ENCODE data around the gene NFASC. TPM values are rescaled to one million over a fixed set of nuclear protein-coding genes. Genes with fewer than 3 reads are reported as not detected.

Gene NFASC
- total and polyA plus RNA-seq, 9 of the 15 experiments (the other 6 are each of a cell fraction or from before 2014, with no cell fraction given): 0.03 to 0.16 (median 0.06) TPM; not detected in 6

GRCh38 chr1:204917802-204918201 lies 47.1 kb downstream of the NFASC start:
- no peaks in the 10 kb centered on the region for H3K4me1 ChIP-seq (replicated peaks in 1 of 2; ENCODE audit: control insufficient read depth in 2 of 2, insufficient read depth in 2 of 2, low read length in 2 of 2)
- intact Hi-C loops (cut with micrococcal nuclease) (no loop called here), in situ Hi-C loops (cut with MboI) (no loop called here)
- H3K9me1 ChIP-seq (ENCODE audit: control insufficient read depth, insufficient read depth, low read length): no peaks in the 10 kb centered on the region
- POLR2A ChIA-PET: no interaction called here
- ATAC-seq (no peak), FAIRE-seq (no peak), DNase-seq (ENCODE audit: extremely low read depth in 1 of 4, low spot score in 3 of 4) (no peak)
- 18% methylated on average over 2 of the region's 2 CpGs for WGBS (ENCODE audit: insufficient coverage, low coverage, missing lambda C conversion rate)
- H3K27me3 ChIP-seq (ENCODE audit: control insufficient read depth in 2 of 2, insufficient read depth in 2 of 2, low read length in 2 of 2): peaks cover 15 to 23% of the 10 kb centered on the region in 2 experiments; a peak in 4 of 5 replicates
- H3K36me3 ChIP-seq (ENCODE audit: control insufficient read depth, insufficient read depth, low read length): no peaks in the 10 kb centered on the region
- H3K9me3 ChIP-seq (replicated peaks; ENCODE audit: control insufficient read depth, insufficient read depth, low read depth, low read length): no peaks in the 10 kb centered on the region
- no peak overlapping the region for H3K4me3 ChIP-seq
- H3K4me2 ChIP-seq (ENCODE audit: insufficient read depth, low read length): no peak overlapping the region
- CTCF ChIA-PET (ENCODE audit: low intra/inter-chr PET ratio): no interaction called here
- H2AFZ ChIP-seq (ENCODE audit: low read depth, low read length): no peak overlapping the region
- no peak overlapping the region for H3K27ac ChIP-seq (ENCODE audit: extremely low read depth, low read depth, low read length)
- H4K20me1 ChIP-seq (replicated peaks; ENCODE audit: control insufficient read depth, insufficient read depth, low read length): no peaks in the 10 kb centered on the region
- TF ChIP-seq ZNF699 (CRISPR knock-in tag; IDR thresholded peaks at IDR 0.05; ENCODE audit: insufficient replicate concordance): no peak
- H3K9ac ChIP-seq (ENCODE audit: insufficient read depth in 1 of 2, low read depth in 2 of 2, low read length in 2 of 2): no peak overlapping the region
- BruUV-seq (replicated peaks): no TSS peak
- no peaks in the 10 kb centered on the region for H3K79me2 ChIP-seq (ENCODE audit: control insufficient read depth, insufficient read depth, low read length)

GRCh38 chr1:204920511-204920910 lies 49.8 kb downstream of the NFASC start:
- in situ Hi-C loops (cut with MboI): no loop called here

More at GRCh38 chr1:204920511-204920910, 49.8 kb downstream of the NFASC start:
- FAIRE-seq (peak; percentile 37), ATAC-seq (no peak), DNase-seq (ENCODE audit: extremely low read depth in 1 of 4, low spot score in 3 of 4) (no peak)
- H3K4me3 ChIP-seq: no peak overlapping the region
- H3K9ac ChIP-seq (ENCODE audit: insufficient read depth in 1 of 2, low read depth in 2 of 2, low read length in 2 of 2): no peak overlapping the region
- H3K4me1 ChIP-seq (replicated peaks in 1 of 2; ENCODE audit: control insufficient read depth in 2 of 2, insufficient read depth in 2 of 2, low read length in 2 of 2): peaks cover 0 to under 1% of the 10 kb centered on the region in 2 experiments; a peak in 1 of 5 replicates
- 0% methylated on average over 3 of the region's 3 CpGs for WGBS (ENCODE audit: insufficient coverage, low coverage, missing lambda C conversion rate)
- H3K9me1 ChIP-seq (ENCODE audit: control insufficient read depth, insufficient read depth, low read length): no peaks in the 10 kb centered on the region
- peaks cover 21 to 41% of the 10 kb centered on the region in 2 experiments; a peak in 4 of 5 replicates for H3K27me3 ChIP-seq (ENCODE audit: control insufficient read depth in 2 of 2, insufficient read depth in 2 of 2, low read length in 2 of 2)
- ChIA-PET POLR2A (no interaction called here), CTCF (ENCODE audit: low intra/inter-chr PET ratio) (no interaction called here)
- H3K9me3 ChIP-seq (replicated peaks; ENCODE audit: control insufficient read depth, insufficient read depth, low read depth, low read length): no peaks in the 10 kb centered on the region
- intact Hi-C loops (cut with micrococcal nuclease): no loop called here
- H3K4me2 ChIP-seq (ENCODE audit: insufficient read depth, low read length): no peak overlapping the region
- H3K79me2 ChIP-seq (ENCODE audit: control insufficient read depth, insufficient read depth, low read length): no peaks in the 10 kb centered on the region
- TF ChIP-seq HNRNPLL (IDR thresholded peaks at IDR 0.05; ENCODE audit: low read depth, low read length, poor library complexity, severe bottlenecking): no peak
- no peak for TF ChIP-seq CAMTA2 (CRISPR knock-in tag; conservative IDR thresholded peaks at IDR 0.05)
- TF ChIP-seq ETV5 (CRISPR knock-in tag; IDR thresholded peaks at IDR 0.05; ENCODE audit: low read depth): no peak
- TF ChIP-seq HNRNPH1 (optimal IDR thresholded peaks at IDR 0.05; ENCODE audit: low read depth, low read length): no peak
- TF ChIP-seq ZBTB7A (IDR thresholded peaks at IDR 0.05; ENCODE audit: borderline replicate concordance, control insufficient read depth, low read depth, low read length): no peak
- TF ChIP-seq ELF4 (CRISPR knock-in tag; IDR thresholded peaks at IDR 0.05): no peak
- TF ChIP-seq FOXA1 (IDR thresholded peaks at IDR 0.05; ENCODE audit: borderline replicate concordance): no peak
- TF ChIP-seq FOXK1 (CRISPR knock-in tag; IDR thresholded peaks at IDR 0.05; ENCODE audit: borderline replicate concordance): no peak
- no peak for TF ChIP-seq NR2F6 (CRISPR knock-in tag; IDR thresholded peaks at IDR 0.05)
- TF ChIP-seq POLR3G (IDR thresholded peaks at IDR 0.05; ENCODE audit: extremely low read depth, insufficient read length, insufficient replicate concordance): no peak
- TF ChIP-seq FOXM1 (IDR thresholded peaks at IDR 0.05; ENCODE audit: low read depth): no peak
- TF ChIP-seq FOXM1 (CRISPR knock-in tag; IDR thresholded peaks at IDR 0.05; ENCODE audit: low read depth): no peak
- no peak for TF ChIP-seq TEAD4 (IDR thresholded peaks at IDR 0.05; ENCODE audit: low read length)
- no peak for TF ChIP-seq TEAD4 (CRISPR knock-in tag; IDR thresholded peaks at IDR 0.05; ENCODE audit: borderline replicate concordance)
- no peak for TF ChIP-seq CBFA2T2 (conservative IDR thresholded peaks at IDR 0.05)
- no peaks in the 10 kb centered on the region for H4K20me1 ChIP-seq (replicated peaks; ENCODE audit: control insufficient read depth, insufficient read depth, low read length)
- no peak overlapping the region for H2AFZ ChIP-seq (ENCODE audit: low read depth, low read length)
- no TSS peak for BruUV-seq (replicated peaks)
- no peak overlapping the region for H3K27ac ChIP-seq (ENCODE audit: extremely low read depth, low read depth, low read length)
- no peaks in the 10 kb centered on the region for H3K36me3 ChIP-seq (ENCODE audit: control insufficient read depth, insufficient read depth, low read length)

All from K562 (cell line).